HG03378 (cell line): Measurements from ENCODE around the gene GPI.

Experiments
- ATAC-seq: cut with Tn5 transposase; IDR thresholded peaks from one replicate; pipeline ENCODE4 v1.9.1; 2021; ENCODE audit warnings: mild to moderate bottlenecking, moderate library complexity; ENCODE audit not compliant: unreplicated experiment

Gene GPI

GRCh38 chr19:34337739-34338138 is 27.3 kb upstream of the GPI start:
- no peak for ATAC-seq

GRCh38 chr19:34341935-34342680 is 22.9 kb upstream of the GPI start:
- no peak for ATAC-seq

GRCh38 chr19:34343751-34344150 is 21.2 kb upstream of the GPI start:
- no peak for ATAC-seq

- no peak for ATAC-seq
These were observed 19.0 kb upstream of the GPI start for GRCh38 chr19:34345947-34346351.

- ATAC-seq: no peak
These were observed 17.3 kb upstream of the GPI start for GRCh38 chr19:34347561-34348165.

- ATAC-seq: no peak
These were observed 16.0 kb upstream of the GPI start for GRCh38 chr19:34348899-34349487.

GRCh38 chr19:34350161-34350561 is 14.8 kb upstream of the GPI start:
- no peak for ATAC-seq

GRCh38 chr19:34351382-34351826 is 13.6 kb upstream of the GPI start:
- ATAC-seq: peak; percentile 48

GRCh38 chr19:34353546-34353945 is 11.4 kb upstream of the GPI start:
- no peak for ATAC-seq

- no peak for ATAC-seq
These were observed 9.8 kb upstream of the GPI start for GRCh38 chr19:34355201-34355600.

GRCh38 chr19:34356875-34357274 is 8.1 kb upstream of the GPI start:
- no peak for ATAC-seq

GRCh38 chr19:34357431-34357830 is 7.6 kb upstream of the GPI start:
- no peak for ATAC-seq

GRCh38 chr19:34359140-34359953 is 5.6 kb upstream of the GPI start:
- peak; percentile 81 for ATAC-seq

GRCh38 chr19:34359954-34360315 is 5.1 kb upstream of the GPI start:
- ATAC-seq: no peak

- ATAC-seq: no peak
These were observed 4.6 kb upstream of the GPI start for GRCh38 chr19:34360354-34360909.

- ATAC-seq: no peak
These were observed 2.3 kb upstream of the GPI start for GRCh38 chr19:34362679-34363069.

GRCh38 chr19:34363094-34363493 is 1.9 kb upstream of the GPI start:
- ATAC-seq: no peak

GRCh38 chr19:34363930-34364329 is 1.1 kb upstream of the GPI start:
- ATAC-seq: no peak

- no peak for ATAC-seq
These were observed 550 bp upstream of the GPI start for GRCh38 chr19:34364462-34364829.

- ATAC-seq: no peak
These were observed 736 bp downstream of the GPI start for GRCh38 chr19:34365463-34366401.
